SK-N-SH (cell line): Measurements from ENCODE around the gene OCA2.
"Not testable (repeated sequence)": the region's sequence is repeated elsewhere in the genome, so short reads cannot be mapped to it uniquely, and the experiment has no call there.

Experiments
- CHD2 ChIP-seq: fragments of 150-350 bp; IDR thresholded peaks from 2 replicates; pipeline ENCODE4 v1.6.1; 2018; ENCODE audit warnings: low read length; ENCODE audit not compliant: partially characterized antibody
- EP300 ChIP-seq, 2 experiments: IDR thresholded peaks; 2 replicates each; pipeline versions ENCODE4 v1.4.0 to v1.6.1; 2012; ENCODE audit warnings: borderline replicate concordance in 1 of 2, low read depth in 1 of 2, low read length in 1 of 2
- EZH2phosphoT487 ChIP-seq: fragments of 200-600 bp; sonication (generic); IDR thresholded peaks from 2 replicates; pipeline ENCODE4 v1.6.1; 2017; ENCODE audit warnings: low read depth, mixed run types, mild to moderate bottlenecking, antibody characterized with exemption, moderate library complexity, borderline replicate concordance
- FOXM1 ChIP-seq: IDR thresholded peaks from 2 replicates; pipeline ENCODE4 v1.4.0; 2012; ENCODE audit warnings: low read depth, mild to moderate bottlenecking
- RCOR1 ChIP-seq: fragments of 150-350 bp; IDR thresholded peaks from 2 replicates; pipeline ENCODE4 v1.6.1; 2017; ENCODE audit warnings: antibody characterized with exemption, low read length
- SMC3 ChIP-seq: IDR thresholded peaks from 2 replicates; pipeline ENCODE4 v1.6.1; 2012; ENCODE audit warnings: low read depth, low read length, improper control_type of control experiment
- TAF1 ChIP-seq: IDR thresholded peaks from 2 replicates; pipeline ENCODE4 v1.6.1; 2012; ENCODE audit warnings: low read depth, mild to moderate bottlenecking, low read length, moderate library complexity, borderline replicate concordance
- TEAD4 ChIP-seq: IDR thresholded peaks from 2 replicates; pipeline ENCODE4 v1.4.0; 2012; ENCODE audit warnings: mild to moderate bottlenecking, borderline replicate concordance; ENCODE audit not compliant: insufficient read depth
- TF ChIP-seq, protein P1 (sequence below): fragments of 200-600 bp; sonication (generic); IDR thresholded peaks from 2 replicates; pipeline ENCODE4 v1.6.1; 2017; ENCODE audit warnings: antibody characterized with exemption, mild to moderate bottlenecking, moderate library complexity

DNA sequence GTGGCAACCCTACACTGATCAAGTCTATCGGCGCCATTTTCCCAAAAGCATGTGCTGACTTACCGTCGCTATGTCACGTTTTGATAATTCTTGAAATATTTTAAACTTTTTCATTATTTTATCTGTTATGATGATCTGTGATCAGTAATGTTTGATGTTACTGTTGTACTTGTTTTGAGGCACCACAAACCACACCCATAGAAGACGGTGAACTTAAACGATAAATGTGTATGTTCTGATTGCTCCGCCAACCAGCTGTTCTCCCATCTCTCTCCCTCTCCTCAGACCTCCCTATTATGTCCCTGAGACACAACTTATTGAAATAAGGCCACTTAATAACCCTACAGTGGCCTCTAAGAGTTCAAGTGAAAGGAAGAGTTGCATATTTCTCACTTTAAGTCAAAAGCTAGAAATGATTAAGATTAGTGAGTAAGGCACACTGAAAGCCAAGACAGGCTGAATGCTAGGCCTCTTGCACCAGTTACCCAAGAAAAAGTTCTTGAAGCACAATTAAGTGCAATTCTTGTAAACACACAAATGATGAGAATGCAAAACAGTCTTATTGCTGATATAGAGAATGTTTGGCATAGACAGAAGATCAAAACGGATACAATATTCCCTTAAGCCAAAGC is 38.4 kb upstream of the OCA2 start:
- not testable (repeated sequence) for TF ChIP-seq FOXM1; TAF1; RCOR1; CHD2; EZH2phosphoT487; EP300 (IDR thresholded peaks at IDR 0.05; ENCODE audit: borderline replicate concordance in 1 of 2, low read depth in 1 of 2, low read length in 1 of 2); TEAD4; SMC3
- TF ChIP-seq, protein P1, sequence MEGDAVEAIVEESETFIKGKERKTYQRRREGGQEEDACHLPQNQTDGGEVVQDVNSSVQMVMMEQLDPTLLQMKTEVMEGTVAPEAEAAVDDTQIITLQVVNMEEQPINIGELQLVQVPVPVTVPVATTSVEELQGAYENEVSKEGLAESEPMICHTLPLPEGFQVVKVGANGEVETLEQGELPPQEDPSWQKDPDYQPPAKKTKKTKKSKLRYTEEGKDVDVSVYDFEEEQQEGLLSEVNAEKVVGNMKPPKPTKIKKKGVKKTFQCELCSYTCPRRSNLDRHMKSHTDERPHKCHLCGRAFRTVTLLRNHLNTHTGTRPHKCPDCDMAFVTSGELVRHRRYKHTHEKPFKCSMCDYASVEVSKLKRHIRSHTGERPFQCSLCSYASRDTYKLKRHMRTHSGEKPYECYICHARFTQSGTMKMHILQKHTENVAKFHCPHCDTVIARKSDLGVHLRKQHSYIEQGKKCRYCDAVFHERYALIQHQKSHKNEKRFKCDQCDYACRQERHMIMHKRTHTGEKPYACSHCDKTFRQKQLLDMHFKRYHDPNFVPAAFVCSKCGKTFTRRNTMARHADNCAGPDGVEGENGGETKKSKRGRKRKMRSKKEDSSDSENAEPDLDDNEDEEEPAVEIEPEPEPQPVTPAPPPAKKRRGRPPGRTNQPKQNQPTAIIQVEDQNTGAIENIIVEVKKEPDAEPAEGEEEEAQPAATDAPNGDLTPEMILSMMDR, result not testable (repeated sequence)
